GM18519 (cell line): Measurements from ENCODE around the gene HHAT.

Experiments used
- ATAC-seq: cut with Tn5 transposase; IDR thresholded peaks from one replicate; pipeline ENCODE4 v1.9.1; 2021; ENCODE audit warnings: mild to moderate bottlenecking, moderate library complexity; ENCODE audit not compliant: unreplicated experiment, low FRiP score

Gene HHAT

GRCh38 chr1:210584439-210585113 lies 255.9 kb downstream of the HHAT start:
- peak; percentile 71 for ATAC-seq

- no peak for ATAC-seq
Measured at GRCh38 chr1:210586771-210587170, 258.1 kb downstream of the HHAT start.

- no peak for ATAC-seq
Measured at GRCh38 chr1:210587566-210587965, 258.9 kb downstream of the HHAT start.

GRCh38 chr1:210588357-210588756 lies 259.7 kb downstream of the HHAT start:
- ATAC-seq, result no peak

GRCh38 chr1:210588946-210589345 lies 260.2 kb downstream of the HHAT start:
- no peak for ATAC-seq

GRCh38 chr1:210591214-210591613 lies 262.5 kb downstream of the HHAT start:
- ATAC-seq, result no peak

- no peak for ATAC-seq
Measured at GRCh38 chr1:210594605-210595004, 265.9 kb downstream of the HHAT start.

- ATAC-seq, result no peak
Measured at GRCh38 chr1:210596641-210597040, 267.9 kb downstream of the HHAT start.

GRCh38 chr1:210597555-210598134 lies 268.9 kb downstream of the HHAT start:
- ATAC-seq, result peak; percentile 78

GRCh38 chr1:210598135-210598652 lies 269.5 kb downstream of the HHAT start:
- no peak for ATAC-seq

- no peak for ATAC-seq
Measured at GRCh38 chr1:210600421-210601159, 271.9 kb downstream of the HHAT start.

- no peak for ATAC-seq
Measured at GRCh38 chr1:210603123-210603522, 274.4 kb downstream of the HHAT start.

GRCh38 chr1:210605099-210605498 lies 276.4 kb downstream of the HHAT start:
- ATAC-seq, result no peak

- no peak for ATAC-seq
Measured at GRCh38 chr1:210607361-210607760, 278.7 kb downstream of the HHAT start.

GRCh38 chr1:210608767-210609166 lies 280.1 kb downstream of the HHAT start:
- no peak for ATAC-seq

GRCh38 chr1:210616356-210616755 lies 287.7 kb downstream of the HHAT start:
- no peak for ATAC-seq

- ATAC-seq, result no peak
Measured at GRCh38 chr1:210617293-210617692, 288.6 kb downstream of the HHAT start.

GRCh38 chr1:210618369-210618768 lies 289.7 kb downstream of the HHAT start:
- no peak for ATAC-seq

GRCh38 chr1:210620867-210621488 lies 292.3 kb downstream of the HHAT start:
- ATAC-seq, result no peak

GRCh38 chr1:210621712-210622111 lies 293.0 kb downstream of the HHAT start:
- no peak for ATAC-seq

GRCh38 chr1:210624722-210625121 lies 296.0 kb downstream of the HHAT start:
- no peak for ATAC-seq
